ENCODE results near the gene BPTF. TPM values are rescaled to one million over a fixed set of nuclear protein-coding genes. Genes with fewer than 3 reads are reported as not detected.

BPTF gene
- total and polyA plus RNA-seq, 2 experiments from 2014 or later: 15.6 to 26.9 TPM

- no peak overlapping the region for H3K4me3 ChIP-seq
- no peaks in the 10 kb centered on the region for H3K9me3 ChIP-seq (ENCODE audit: low read depth)
- H3K27ac ChIP-seq: no peak overlapping the region
- DNase-seq: no peak
- TF ChIP-seq EZH2 (IDR thresholded peaks at IDR 0.05; ENCODE audit: insufficient read depth, poor library complexity, severe bottlenecking) (no peak), EZH2phosphoT487 (IDR thresholded peaks at IDR 0.05; ENCODE audit: insufficient read depth, low read depth) (no peak)
- H3K27me3 ChIP-seq (replicated peaks; ENCODE audit: insufficient read depth): no peaks in the 10 kb centered on the region
- no peaks in the 10 kb centered on the region for H3K36me3 ChIP-seq (ENCODE audit: low read depth)
- H3F3A ChIP-seq (ENCODE audit: insufficient read depth): no peaks in the 10 kb centered on the region
- H4K20me1 ChIP-seq (ENCODE audit: insufficient read depth): no peaks in the 10 kb centered on the region
- in situ Hi-C loops (cut with MboI): no loop called here
- H3K79me2 ChIP-seq (ENCODE audit: insufficient read depth): peaks cover 96% of the 10 kb centered on the region
- H2AFZ ChIP-seq: no peak overlapping the region
- no peak overlapping the region for H3K9ac ChIP-seq
- H3K4me1 ChIP-seq (ENCODE audit: insufficient read depth): no peaks in the 10 kb centered on the region
- no peak overlapping the region for H3K4me2 ChIP-seq (ENCODE audit: unreplicated experiment)
- H3K9me2 ChIP-seq (ENCODE audit: insufficient read depth): no peaks in the 10 kb centered on the region
Measured at GRCh38 chr17:67868176-67868575, 42.9 kb downstream of the BPTF start.

GRCh38 chr17:67879662-67880061, 54.4 kb downstream of the BPTF start:
- no peak overlapping the region for H3K4me3 ChIP-seq
- H3K9ac ChIP-seq: no peak overlapping the region
- WGBS, 2 experiments (ENCODE audit: low coverage in 1 of 2, low lambda C conversion rate in 2 of 2, missing lambda C conversion rate in 2 of 2): 84 to 86% methylated on average over 5 of the region's 5 CpGs
- DNase-seq: no peak
- H3K27ac ChIP-seq: no peak overlapping the region
- no peaks in the 10 kb centered on the region for H3K27me3 ChIP-seq (replicated peaks; ENCODE audit: insufficient read depth)
- peaks cover 6% of the 10 kb centered on the region; the same call in 1 of the 2 replicates for H3K36me3 ChIP-seq (ENCODE audit: low read depth)
- in situ Hi-C loops (cut with MboI): no loop called here
- H3K9me3 ChIP-seq (ENCODE audit: low read depth): no peaks in the 10 kb centered on the region
- H3K4me1 ChIP-seq (ENCODE audit: insufficient read depth): no peaks in the 10 kb centered on the region
- H3K4me2 ChIP-seq (ENCODE audit: unreplicated experiment): no peak overlapping the region
- peaks cover 72% of the 10 kb centered on the region for H3K79me2 ChIP-seq (ENCODE audit: insufficient read depth)
- H3K9me2 ChIP-seq (ENCODE audit: insufficient read depth): no peaks in the 10 kb centered on the region
- no peak overlapping the region for H2AFZ ChIP-seq
- H4K20me1 ChIP-seq (ENCODE audit: insufficient read depth): no peaks in the 10 kb centered on the region
- H3F3A ChIP-seq (ENCODE audit: insufficient read depth): no peaks in the 10 kb centered on the region
- TF ChIP-seq EZH2phosphoT487 (IDR thresholded peaks at IDR 0.05; ENCODE audit: insufficient read depth, low read depth) (no peak), EZH2 (IDR thresholded peaks at IDR 0.05; ENCODE audit: insufficient read depth, poor library complexity, severe bottlenecking) (no peak)

- Histone ChIP-seq H3K27ac (no peak overlapping the region), H3K9ac (no peak overlapping the region), H3K36me3 (ENCODE audit: low read depth) (peaks cover 6% of the 10 kb centered on the region; the same call in 1 of the 2 replicates), H4K20me1 (ENCODE audit: insufficient read depth) (no peaks in the 10 kb centered on the region), H3K4me1 (ENCODE audit: insufficient read depth) (no peaks in the 10 kb centered on the region), H3K4me2 (ENCODE audit: unreplicated experiment) (no peak overlapping the region), H3F3A (ENCODE audit: insufficient read depth) (no peaks in the 10 kb centered on the region), H3K4me3 (no peak overlapping the region), H3K9me2 (ENCODE audit: insufficient read depth) (no peaks in the 10 kb centered on the region), H3K9me3 (ENCODE audit: low read depth) (no peaks in the 10 kb centered on the region), H2AFZ (no peak overlapping the region), H3K27me3 (replicated peaks; ENCODE audit: insufficient read depth) (no peaks in the 10 kb centered on the region), H3K79me2 (ENCODE audit: insufficient read depth) (peaks cover 71% of the 10 kb centered on the region)
- TF ChIP-seq EZH2phosphoT487 (IDR thresholded peaks at IDR 0.05; ENCODE audit: insufficient read depth, low read depth): no peak
- no peak for TF ChIP-seq EZH2 (IDR thresholded peaks at IDR 0.05; ENCODE audit: insufficient read depth, poor library complexity, severe bottlenecking)
- no peak for DNase-seq
- in situ Hi-C loops (cut with MboI): no loop called here
- 62 to 72% methylated on average over 1 of the region's 1 CpG for WGBS, 2 experiments (ENCODE audit: low coverage in 1 of 2, low lambda C conversion rate in 2 of 2, missing lambda C conversion rate in 2 of 2)
Measured at GRCh38 chr17:67881083-67881482, 55.8 kb downstream of the BPTF start.

DNA sequence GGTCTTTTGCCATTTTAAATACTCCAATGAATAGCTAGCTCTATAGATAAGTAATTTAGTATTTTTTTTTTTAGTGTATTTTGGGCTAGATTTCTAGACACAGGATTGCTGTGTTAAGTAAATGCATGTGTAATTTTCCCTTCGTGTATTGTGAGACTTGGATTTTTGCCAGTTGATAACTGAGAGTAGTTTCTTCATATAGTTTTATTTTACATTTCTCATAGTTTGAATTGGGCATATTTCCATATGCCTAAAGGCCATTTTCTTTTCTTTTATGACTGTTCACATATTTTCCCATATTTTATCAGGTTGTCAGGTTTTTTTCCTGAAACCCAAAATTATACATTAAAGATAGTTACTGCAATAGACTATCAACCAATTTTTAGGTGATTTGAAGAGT, 59.4 kb downstream of the BPTF start:
- Histone ChIP-seq H3K4me2 (ENCODE audit: unreplicated experiment) (no peak overlapping the region), H3K36me3 (ENCODE audit: low read depth) (0 out of 2 replicates have a peak, but pooled peaks cover 6% of the 10 kb centered on the region), H3F3A (ENCODE audit: insufficient read depth) (no peaks in the 10 kb centered on the region), H3K9me2 (ENCODE audit: insufficient read depth) (no peaks in the 10 kb centered on the region), H3K27me3 (replicated peaks; ENCODE audit: insufficient read depth) (no peaks in the 10 kb centered on the region), H2AFZ (no peak overlapping the region), H4K20me1 (ENCODE audit: insufficient read depth) (no peaks in the 10 kb centered on the region), H3K27ac (no peak overlapping the region), H3K9ac (no peak overlapping the region), H3K4me3 (no peak overlapping the region), H3K4me1 (ENCODE audit: insufficient read depth) (no peaks in the 10 kb centered on the region), H3K9me3 (ENCODE audit: low read depth) (no peaks in the 10 kb centered on the region), H3K79me2 (ENCODE audit: insufficient read depth) (peaks cover 67% of the 10 kb centered on the region)
- DNase-seq: no peak
- TF ChIP-seq EZH2 (IDR thresholded peaks at IDR 0.05; ENCODE audit: insufficient read depth, poor library complexity, severe bottlenecking) (no peak), EZH2phosphoT487 (IDR thresholded peaks at IDR 0.05; ENCODE audit: insufficient read depth, low read depth) (no peak)
- in situ Hi-C loops (cut with MboI): no loop called here
- 17 to 22% methylated on average over 1 of the region's 1 CpG for WGBS, 2 experiments (ENCODE audit: low coverage in 1 of 2, low lambda C conversion rate in 2 of 2, missing lambda C conversion rate in 2 of 2)

Measured in GM23248 (cell line).